ENCODE results near the gene PAEP.
"Not testable (repeated sequence)": the region's sequence is repeated elsewhere in the genome, so short reads cannot be mapped to it uniquely, and the experiment has no call there.

The PAEP gene

DNA sequence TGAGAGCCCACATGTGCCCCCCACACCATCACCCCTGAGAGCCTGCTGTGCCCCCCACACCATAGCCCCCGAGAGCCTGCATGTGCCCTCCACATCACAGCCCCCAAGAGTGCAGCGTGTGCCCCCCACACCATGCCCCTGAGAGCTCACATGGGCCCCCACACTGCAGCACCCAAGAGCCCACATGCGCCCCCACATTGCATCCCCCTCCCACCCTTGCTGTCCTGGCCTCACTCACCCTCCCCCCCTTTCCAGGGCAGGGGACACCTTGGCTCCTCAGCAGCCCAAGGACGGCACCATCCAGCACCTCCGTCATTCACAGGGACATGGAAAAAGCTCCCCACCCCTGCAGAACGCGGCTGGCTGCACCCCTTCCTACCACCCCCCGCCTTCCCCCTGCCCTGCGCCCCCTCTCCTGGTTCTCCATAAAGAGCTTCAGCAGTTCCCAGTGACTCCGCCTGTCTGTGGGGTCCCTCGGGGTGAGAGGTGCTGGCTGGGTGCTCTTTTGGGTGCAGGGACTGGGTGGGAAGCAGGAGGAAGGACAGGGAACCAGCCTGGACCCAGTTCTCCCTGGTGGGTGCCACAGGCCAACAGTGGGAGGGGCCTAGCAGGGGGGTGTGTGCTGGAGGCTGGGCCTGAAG, 35.3 kb upstream of the PAEP start:
- no peak for DNase-seq

DNA sequence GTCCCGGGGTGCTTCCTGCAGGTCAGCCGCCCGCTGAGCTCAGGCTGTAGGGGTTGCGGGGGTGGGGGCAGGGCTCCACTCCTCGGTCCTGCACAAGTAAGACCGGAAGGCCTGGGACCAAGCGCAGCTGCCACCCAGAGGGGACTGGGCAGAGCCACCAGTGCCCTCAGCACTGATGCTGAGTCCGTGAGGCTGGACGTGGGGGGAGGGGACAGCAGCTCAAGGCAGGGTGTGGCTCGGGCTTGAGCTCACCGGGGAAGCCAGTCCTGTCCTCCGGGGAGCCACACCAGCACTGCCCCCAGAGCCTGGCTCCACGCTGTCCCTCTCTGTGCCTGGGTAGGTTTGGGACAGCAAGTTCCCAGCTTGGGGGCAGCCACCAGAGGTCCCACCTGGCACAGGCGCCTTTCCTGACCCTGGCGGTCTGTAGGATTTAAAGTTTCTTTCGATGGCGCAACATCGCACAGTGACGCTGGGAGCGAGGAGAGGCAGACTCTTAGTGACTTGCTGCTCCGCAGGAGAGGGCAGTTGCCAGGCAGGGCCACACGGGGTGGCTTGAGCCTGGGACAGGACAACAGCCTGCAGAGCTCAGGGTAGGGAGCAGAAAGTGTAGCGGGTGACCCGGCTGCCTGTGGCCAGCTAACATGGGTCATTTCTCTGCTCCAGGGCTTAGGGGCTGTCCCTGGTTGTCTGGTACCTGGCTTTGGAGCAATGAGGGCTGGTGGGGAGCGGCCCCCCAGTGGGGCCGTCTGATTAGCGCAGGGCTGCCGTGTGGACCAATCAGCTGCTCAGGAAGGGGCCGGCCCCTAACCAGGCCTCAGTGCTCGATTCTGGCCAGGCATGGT, 34.6 kb upstream of the PAEP start:
- DNase-seq = no peak

- DNase-seq = not testable (repeated sequence)
Observed at GRCh38 chr9:135528842-135529435, 32.6 kb upstream of the PAEP start.

GRCh38 chr9:135530146-135530545, 31.4 kb upstream of the PAEP start:
- no peak for DNase-seq

DNA sequence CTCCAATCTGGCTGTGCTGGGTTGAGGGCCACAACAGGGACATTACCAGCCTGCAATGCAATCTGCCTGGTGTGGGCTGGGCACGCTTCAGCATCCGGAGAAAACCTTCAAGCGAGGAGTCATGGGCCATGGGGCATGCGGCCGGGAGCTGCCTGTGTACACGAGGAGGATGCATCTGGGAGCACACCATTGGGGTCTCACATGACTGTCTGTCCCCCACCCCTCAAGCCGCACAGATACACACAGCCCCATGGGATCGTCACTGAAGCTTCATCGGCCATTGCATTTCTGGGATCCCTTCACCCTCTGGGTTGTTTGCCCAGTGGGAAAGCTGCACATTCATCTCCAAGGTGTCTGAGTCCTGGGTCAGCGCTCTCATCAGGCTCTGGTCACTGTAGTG, 30.5 kb upstream of the PAEP start:
- DNase-seq = no peak

DNA sequence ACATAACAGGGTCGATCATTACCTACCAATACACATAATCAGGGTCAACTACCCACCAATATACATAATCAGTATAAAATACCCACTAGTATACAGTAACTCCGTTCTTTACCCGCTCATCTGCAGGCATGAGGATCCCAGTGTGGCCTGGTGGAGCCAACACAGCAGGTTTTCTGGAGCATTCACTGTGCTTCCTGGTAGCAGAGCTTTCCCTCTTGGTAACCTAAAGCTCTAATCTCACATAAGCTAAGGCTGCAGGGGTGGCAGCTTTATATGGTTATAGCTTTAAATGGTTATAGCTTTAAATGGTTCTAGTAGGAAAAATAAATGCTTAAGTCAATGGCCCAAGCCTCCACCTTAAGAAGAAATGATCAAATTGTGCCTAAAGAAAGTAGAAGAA, 28.4 kb upstream of the PAEP start:
- DNase-seq = no peak

GRCh38 chr9:135533674-135534073, 27.9 kb upstream of the PAEP start:
- DNase-seq = no peak

DNA sequence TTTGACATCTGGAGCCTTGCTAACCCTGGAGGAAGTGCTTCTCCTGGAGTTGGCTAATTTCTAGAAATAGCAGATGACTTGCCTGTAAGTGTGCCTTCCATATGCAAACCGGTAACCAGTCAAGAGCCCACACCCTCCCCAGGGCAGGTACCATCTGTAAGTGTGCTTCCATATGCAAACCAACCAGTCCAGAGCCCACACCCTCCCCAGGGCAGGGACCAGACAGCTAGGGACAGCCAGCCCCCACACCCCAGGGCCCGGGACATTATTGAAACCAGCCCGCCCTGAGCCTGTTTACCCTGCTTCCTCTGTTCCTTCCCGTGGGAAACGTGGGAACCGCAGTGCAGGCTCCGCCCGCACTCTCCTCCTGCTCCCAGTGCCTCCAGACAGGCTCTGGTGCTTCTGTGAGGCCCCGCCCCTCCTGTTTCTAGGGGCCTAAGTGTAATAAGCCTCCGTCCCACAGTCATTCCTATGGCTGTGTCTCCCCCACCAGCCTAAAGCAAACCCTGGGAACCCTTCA, 27.3 kb upstream of the PAEP start:
- not testable (repeated sequence) for DNase-seq

DNA sequence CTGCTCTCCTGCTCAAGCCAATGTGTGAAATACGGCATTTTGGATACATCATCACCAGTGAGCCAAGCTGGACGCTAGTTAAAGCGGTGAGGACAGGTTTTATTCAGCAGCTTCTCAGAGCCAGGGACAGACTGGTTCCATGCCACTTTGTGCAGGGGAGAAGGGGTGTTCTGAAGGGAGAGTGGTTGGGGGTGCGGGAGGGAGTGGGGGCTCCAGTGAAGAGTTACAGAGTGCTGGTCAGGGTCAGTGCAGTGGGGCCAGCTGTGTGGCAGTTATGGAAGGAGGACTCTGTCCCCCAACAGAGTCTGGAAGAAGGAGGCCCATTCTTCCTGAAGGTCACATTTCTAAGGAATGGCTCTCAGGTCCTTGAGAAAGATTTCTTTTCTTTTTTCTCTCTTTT, 26.7 kb upstream of the PAEP start:
- DNase-seq = not testable (repeated sequence)

GRCh38 chr9:135535631-135536030, 25.9 kb upstream of the PAEP start:
- not testable (repeated sequence) for DNase-seq

DNA sequence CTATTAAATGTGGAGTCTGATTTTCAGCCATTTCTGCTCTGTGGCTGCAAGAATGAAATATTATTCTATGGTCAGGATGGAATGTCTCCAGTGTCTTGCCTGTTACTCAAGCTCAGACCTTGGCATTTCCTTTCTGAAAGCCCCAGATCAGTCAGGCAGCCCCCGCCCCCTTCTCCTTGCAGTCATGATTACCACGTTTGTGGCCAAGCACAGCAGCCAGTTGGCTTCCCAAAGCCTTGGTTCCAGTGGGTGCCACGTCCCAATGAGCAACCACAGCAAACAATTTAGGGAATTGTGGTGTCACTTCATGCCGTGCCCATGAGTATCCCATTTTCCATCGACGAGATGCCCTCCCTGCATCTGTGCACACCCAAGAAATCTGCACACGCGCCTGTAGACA, 25.3 kb upstream of the PAEP start:
- DNase-seq = no peak

DNA sequence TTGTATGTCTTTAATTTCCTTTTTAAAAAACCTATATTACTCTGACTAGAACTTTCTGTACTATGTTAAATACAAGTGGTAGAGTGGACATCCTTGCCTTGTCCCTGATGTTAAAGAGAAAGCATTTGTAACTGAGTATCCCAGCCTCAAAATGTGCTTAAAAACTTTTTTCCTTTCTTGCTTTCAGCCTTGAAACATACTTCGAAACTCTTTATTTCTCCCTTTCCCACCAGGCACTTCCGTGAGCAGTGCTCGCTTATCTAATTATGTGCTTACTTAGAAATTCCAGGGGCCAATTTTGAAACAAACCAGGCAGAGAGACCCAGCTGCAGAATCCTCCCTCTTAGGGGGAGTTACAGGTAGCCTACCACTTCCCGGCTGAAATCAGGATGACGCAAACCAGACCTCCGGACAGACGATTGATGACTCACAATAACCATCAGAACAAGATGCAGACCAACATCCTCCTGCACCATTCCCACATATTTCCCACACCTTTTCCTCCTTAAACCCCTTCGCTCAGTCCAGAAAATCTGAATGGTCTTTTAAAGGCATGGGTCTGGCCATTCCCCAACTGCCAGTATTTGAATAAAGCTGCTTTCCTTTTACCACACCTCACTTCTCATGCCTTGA, 18.2 kb upstream of the PAEP start:
- DNase-seq = not testable (repeated sequence)

DNA sequence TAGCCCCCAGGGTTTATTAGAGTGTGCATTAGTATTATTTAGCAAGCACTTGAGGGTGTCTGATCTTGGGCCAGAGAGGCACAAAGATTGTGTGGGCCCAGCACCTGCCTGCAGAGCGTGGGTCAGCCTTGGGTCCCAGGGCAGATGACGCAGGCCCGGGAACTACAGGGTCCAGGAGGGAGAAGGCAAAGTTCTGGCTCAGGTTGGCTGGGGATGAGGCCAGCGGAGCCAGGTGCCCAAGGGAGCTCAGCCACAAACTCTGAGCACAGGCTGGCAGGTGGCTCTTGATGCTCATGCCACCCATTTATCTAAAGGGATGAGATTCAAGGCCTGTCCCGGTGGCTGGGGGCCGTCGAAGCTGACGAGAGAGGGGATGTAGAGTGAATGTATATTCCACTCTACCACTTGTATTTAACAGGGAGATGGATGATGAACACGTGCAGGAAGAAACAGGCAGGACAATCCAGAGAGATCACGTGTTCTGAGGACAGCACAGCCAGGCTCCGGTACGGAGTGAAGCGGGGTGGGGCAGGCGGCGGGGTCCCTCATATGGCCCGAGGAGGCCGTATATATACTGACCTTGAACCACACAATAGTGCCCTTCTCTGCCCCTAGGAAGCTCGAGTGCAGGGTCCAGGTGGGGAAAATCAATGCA, 16.4 kb upstream of the PAEP start:
- no peak for DNase-seq

DNA sequence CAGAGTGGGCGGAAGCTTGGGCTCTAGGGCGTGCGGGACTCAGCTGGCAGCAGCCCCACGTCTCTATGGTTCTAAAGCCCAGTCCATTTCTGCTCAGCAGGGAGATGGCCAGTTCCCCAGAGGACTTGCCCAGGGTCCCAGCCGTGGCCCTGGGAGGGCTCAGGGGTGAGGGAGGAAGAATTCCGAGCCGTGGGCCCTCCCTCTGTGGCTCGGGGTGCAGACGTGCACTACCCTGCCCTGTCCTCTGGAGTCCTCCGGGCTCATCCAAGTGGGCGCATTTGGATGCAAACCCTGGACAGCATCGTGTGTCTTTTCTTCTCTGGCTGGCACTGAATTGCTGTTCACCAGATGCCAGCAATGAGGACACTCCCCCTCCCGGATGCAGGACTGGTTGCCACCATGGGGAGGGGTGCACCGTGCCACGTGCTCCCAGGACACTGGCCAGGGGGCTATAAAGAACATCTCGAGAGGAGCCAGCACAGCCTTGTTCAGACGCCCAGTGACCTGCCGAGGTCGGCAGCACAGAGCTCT, 15.8 kb upstream of the PAEP start, which contains the start of gene OBP2A:
Gene OBP2A (plus strand): TSS at position 481 of the 531 bp plus-strand sequence. CDS start 55 bp downstream, outside the sequence.
- not testable (repeated sequence) for DNase-seq

GRCh38 chr9:135546792-135547617, 14.6 kb upstream of the PAEP start:
- not testable (repeated sequence) for DNase-seq

DNA sequence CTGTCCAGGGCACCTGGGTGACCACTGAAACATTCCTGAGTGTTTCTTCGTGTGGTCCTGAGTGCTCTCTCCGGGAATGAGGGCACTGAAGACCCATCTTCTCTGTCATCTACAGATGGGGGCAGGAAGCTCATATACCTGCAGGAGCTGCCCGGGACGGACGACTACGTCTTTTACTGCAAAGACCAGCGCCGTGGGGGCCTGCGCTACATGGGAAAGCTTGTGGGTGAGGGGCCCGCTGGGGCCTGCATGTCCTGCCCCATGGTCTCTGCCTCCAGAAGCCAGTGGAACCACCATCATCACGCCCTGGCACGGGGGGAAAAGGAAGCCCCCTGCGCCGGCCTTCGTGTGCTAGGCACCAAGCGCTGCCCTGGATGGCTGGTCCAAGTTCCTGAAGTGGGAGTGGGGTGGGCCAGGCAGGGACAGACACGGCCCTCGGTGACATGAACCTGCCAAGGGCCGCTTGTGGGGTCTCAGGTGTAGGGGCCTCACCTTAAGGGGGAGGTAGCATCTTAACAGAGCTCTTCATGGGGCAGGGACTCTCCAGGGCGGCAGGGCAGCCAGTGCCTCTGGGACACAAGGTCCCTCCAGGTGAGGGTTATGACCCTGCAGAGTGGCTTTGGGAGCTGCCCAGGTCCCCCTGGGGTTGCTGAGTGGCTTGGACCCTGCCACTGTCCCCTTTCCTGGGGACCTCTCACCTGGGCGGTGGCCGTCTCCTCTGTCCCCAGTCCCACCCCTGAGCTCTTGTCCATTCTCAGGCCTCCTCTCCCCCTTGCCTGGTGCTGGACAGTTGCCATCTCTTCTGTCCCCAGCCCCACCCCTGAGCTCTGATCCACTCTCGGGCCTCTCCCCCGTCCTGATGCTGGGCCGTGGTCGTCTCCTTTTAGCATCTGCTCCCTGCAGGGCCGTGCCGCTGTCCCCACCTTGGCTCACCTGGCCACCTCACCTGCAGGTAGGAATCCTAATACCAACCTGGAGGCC, 13.5 kb upstream of the PAEP start:
- DNase-seq = no peak

- DNase-seq = not testable (repeated sequence)
Observed at GRCh38 chr9:135549478-135550343, 11.8 kb upstream of the PAEP start.

GRCh38 chr9:135550344-135550918, 11.1 kb upstream of the PAEP start:
- DNase-seq = no peak

- no peak for DNase-seq
Observed at GRCh38 chr9:135551031-135551430, 10.5 kb upstream of the PAEP start.
